ENCODE measurements around the gene OR2Y1. TPM values are rescaled to one million over a fixed set of nuclear protein-coding genes. Genes with fewer than 3 reads are reported as not detected.
"Not testable (repeated sequence)": the region's sequence is repeated elsewhere in the genome, so short reads cannot be mapped to it uniquely, and the experiment has no call there.

The OR2Y1 gene
- total RNA-seq, 1 donor from 2014 or later = not detected

DNA sequence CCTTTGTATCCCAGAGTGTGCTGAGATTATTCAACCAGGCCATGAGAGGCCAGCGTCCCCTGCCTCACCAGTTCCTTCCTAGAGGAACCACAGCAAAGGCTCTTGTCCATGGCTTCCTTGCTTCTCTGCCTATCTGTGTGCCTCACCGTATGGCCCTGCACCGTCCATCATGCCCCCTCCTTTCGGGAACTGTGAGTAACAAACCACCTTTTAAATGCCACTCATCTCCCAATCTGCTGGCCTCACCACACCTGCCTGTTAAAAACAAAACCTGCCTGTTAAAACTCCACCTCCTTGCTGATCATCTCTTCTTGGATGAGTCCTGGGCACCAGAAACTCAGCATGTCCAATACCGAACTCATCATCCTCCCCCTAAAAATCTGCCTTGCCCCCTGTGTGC lies 4.4 kb upstream of the OR2Y1 start:
- intact Hi-C loops (cut with DNase I) = no loop called here

GRCh38 chr5:180742727-180743126 lies 2.9 kb upstream of the OR2Y1 start:
- no peak for DNase-seq (ENCODE audit: low spot score)
- intact Hi-C loops (cut with DNase I) = no loop called here

More for the DNA sequence above, 4.4 kb upstream of the OR2Y1 start:
- no peak for DNase-seq (ENCODE audit: low spot score)

GRCh38 chr5:180740953-180741352 lies 1.1 kb upstream of the OR2Y1 start:
- intact Hi-C loops (cut with DNase I); DNase-seq (ENCODE audit: low spot score): not testable (repeated sequence)

- no peak for DNase-seq (ENCODE audit: low spot score)
- intact Hi-C loops (cut with DNase I) = no loop called here
These were observed 587 bp downstream of the OR2Y1 start for GRCh38 chr5:180739271-180739670.

DNA sequence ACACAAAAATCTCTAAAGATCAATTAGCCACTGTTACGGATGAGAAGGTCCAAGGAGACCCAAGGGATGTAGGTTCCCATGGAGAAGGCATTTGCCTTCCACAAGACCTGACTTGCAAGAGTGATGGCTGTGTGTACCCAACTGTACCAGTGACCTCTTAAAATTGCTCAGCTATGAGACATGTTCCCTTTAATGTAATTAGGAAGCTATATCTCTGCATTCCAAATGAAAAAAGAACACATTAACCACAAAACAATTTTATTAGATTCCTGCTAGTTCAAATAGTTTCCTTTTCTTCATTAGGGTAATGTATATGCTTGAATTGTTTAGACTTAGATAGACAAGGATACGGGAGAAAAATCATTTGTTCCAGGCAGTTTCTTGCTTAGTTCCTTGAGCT lies 3.3 kb downstream of the OR2Y1 start:
- DNase-seq (ENCODE audit: low spot score) = no peak
- intact Hi-C loops (cut with DNase I) = no loop called here

GRCh38 chr5:180724944-180725343 lies 14.9 kb downstream of the OR2Y1 start:
- intact Hi-C loops (cut with DNase I) = no loop called here
- DNase-seq (ENCODE audit: low spot score) = no peak

DNA sequence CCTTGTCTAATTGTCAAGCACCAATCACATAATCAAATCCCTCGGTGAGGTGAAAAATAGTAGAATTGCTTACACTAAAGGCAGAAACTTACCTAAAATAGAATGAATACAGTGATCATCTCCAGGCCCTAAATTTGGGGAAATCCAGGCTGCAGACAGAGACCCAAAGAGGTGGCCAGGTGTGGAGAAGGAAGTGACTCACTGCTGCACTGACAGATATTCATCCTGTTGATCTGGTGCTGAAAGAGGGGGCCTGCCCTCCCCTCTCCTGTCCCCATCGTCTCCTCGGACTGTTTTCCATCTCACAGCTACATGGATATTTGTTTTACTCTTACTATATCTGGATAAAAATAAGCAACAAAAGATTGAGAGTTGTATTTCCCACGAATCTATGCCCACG lies 15.9 kb downstream of the OR2Y1 start:
- DNase-seq (ENCODE audit: low spot score) = no peak
- intact Hi-C loops (cut with DNase I) = no loop called here

GRCh38 chr5:180720486-180720885 lies 19.4 kb downstream of the OR2Y1 start:
- intact Hi-C loops (cut with DNase I) = no loop called here
- no peak for DNase-seq (ENCODE audit: low spot score)

DNA sequence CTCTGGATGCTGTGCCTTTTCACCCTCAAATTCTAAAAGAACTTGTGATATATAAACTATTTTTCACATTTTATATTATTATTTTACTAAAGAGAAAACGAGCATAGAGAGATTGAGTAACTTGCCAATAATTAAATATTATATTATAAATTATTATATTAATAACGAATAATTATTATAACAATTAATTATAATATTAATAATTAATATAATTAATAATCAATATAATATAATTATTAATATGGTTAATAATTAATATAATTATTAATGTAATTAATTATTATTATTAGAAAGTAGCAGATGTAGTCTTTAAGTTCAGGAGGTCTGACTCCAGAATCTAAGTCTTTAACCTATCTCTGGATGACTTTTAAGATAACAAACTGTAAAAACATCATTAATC lies 20.1 kb downstream of the OR2Y1 start:
- DNase-seq (ENCODE audit: low spot score) = no peak
- intact Hi-C loops (cut with DNase I) = no loop called here

GRCh38 chr5:180718810-180719453 lies 20.9 kb downstream of the OR2Y1 start:
- intact Hi-C loops (cut with DNase I) = no loop called here
- no peak for DNase-seq (ENCODE audit: low spot score)

- intact Hi-C loops (cut with DNase I) = no loop called here
- DNase-seq (ENCODE audit: low spot score) = no peak
These were observed 21.9 kb downstream of the OR2Y1 start for GRCh38 chr5:180717989-180718388.

DNA sequence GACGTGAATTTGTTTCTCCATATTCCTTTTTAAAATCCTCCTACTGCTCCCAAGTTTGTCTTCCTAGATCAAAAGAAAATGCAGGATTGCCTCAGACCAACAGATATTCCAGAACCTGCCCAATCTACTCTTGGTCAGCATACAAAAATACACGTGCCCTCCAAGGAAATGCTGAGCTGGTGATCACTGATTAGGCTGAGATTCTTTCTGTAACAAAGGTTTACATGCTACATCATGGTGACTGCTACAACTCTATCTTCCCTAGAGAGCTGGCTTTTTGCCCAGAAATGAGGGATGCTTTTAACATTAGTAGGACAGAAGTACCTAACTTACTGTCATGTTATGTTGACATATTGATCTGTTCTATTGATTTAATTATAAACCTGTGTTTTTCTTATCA lies 35.5 kb downstream of the OR2Y1 start:
- no peak for DNase-seq (ENCODE audit: low spot score)
- intact Hi-C loops (cut with DNase I) = no loop called here

DNA sequence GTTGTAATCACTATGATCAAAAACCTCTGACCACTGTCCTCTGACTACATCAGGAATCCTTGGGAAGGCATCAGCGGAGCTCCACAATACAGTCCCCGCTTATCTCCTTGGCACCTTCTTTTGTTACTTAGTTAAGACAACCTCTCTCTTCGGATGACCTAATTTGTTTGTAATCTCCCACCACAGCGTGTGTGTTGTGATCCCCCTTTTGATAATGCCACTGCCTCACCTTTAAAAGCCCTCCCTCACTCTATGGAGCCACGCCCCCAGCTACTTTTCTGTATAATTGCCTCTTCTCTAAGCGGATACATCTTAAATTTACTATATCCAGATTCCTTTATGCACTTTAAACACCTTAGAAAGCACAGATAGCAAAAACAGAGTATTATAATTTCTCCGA lies 35.9 kb downstream of the OR2Y1 start:
- DNase-seq (ENCODE audit: low spot score) = no peak
- intact Hi-C loops (cut with DNase I) = no loop called here

DNA sequence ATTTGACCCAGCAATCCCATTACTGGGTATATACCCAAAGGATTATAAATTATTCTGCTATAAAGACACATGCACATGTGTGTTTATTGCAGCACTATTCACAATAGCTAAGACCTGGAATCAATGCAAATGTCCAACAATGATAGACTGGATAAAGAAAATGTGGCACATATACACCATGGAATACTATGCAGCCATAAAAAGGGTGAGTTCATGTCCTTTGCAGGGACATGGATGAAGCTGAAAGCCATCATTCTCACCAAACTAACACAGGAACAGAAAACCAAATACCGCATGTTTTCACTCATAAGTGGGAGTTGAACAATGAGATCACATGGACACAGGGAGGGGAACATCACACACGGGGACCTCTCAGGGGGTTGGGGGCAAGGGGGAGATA lies 36.5 kb downstream of the OR2Y1 start:
- intact Hi-C loops (cut with DNase I); DNase-seq (ENCODE audit: low spot score): not testable (repeated sequence)

- DNase-seq (ENCODE audit: low spot score); intact Hi-C loops (cut with DNase I): not testable (repeated sequence)
These were observed 39.4 kb downstream of the OR2Y1 start for GRCh38 chr5:180700440-180700839.

- intact Hi-C loops (cut with DNase I) = no loop called here
- DNase-seq (ENCODE audit: low spot score) = no peak
These were observed 40.8 kb downstream of the OR2Y1 start for GRCh38 chr5:180699042-180699441.

DNA sequence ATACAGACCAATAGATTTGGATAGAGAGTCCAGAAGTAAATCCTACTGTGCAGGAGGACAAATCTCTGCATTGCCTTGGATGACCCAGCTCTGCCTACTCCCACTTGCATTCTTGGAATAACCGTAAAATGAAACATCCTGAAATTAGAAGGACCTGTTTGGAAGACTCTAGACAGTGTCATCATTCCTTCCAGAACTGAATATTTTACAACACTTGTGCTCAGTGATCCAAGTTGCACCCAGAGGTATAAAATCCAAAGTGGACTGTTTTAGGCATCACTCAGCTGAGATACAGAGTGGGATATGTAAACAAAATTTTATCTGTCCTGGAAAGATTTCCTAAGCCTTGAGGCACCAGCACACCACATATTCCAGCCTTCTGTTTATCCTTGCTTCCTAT lies 43.7 kb downstream of the OR2Y1 start:
- no peak for DNase-seq (ENCODE audit: low spot score)
- intact Hi-C loops (cut with DNase I) = no loop called here

- intact Hi-C loops (cut with DNase I) = no loop called here
- no peak for DNase-seq (ENCODE audit: low spot score)
These were observed 47.4 kb downstream of the OR2Y1 start for GRCh38 chr5:180692429-180692828.

DNA sequence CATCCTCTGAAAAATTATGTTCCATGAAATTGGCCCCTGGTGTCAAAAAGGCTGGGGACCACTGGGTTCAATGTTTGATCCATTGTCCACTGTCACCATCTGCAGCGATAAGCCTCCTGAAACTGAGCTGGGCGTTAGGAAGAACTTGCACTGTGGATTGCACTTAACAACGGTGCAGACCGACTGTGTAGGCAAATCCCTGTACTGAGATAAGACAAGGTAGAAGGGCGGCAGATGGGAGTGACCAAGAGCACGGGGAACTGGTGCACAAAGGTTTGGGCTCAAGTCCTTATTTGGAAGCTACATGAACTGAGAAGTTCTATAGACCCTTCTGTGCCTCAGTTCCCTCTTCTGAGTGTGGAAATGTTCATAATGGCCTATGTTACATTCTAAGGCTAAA lies 48.8 kb downstream of the OR2Y1 start:
- DNase-seq (ENCODE audit: low spot score) = no peak
- intact Hi-C loops (cut with DNase I) = no loop called here

DNA sequence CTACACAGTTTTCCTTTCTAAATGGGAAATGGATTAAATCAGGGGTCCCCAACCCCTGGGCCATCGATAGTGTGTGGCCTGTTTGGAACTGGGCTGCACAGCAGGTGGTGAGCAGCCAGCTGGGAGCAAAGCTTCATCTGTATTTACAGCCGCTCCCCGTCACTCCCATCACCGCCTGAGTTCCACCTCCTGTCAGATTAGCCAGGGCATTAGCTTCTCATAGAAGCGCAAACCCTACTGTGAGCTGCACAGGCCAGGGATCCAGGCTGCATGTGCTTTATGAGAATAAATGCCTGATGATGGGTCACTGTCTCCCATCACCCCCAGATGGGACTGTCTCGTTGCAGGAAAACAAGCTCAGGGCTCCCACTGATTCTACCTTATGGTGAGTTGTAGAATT lies 49.3 kb downstream of the OR2Y1 start:
- intact Hi-C loops (cut with DNase I) = no loop called here
- no peak for DNase-seq (ENCODE audit: low spot score)

DNA sequence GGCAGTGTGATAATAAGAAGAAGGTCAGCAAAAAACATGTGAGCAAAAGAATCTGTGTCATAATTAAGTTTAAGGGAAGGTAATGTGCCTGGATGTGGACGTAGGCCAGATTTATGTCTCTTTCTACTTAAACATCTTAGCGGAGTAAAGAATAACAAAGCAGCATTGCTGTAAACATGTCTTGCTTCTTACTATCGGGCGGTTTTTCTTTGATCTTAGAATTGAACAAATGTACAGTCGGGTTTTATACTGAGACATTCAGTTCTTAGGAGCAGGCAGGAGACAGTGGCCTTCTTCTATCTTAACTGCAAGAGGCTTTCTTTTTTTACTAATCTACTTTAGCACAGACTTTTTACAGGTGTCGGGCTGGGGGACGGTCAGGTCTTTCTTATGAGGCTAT lies 50.1 kb downstream of the OR2Y1 start:
- intact Hi-C loops (cut with DNase I) = no loop called here

More for the DNA sequence above, 50.1 kb downstream of the OR2Y1 start:
- DNase-seq (ENCODE audit: low spot score) = no peak

All from cardiac septum (tissue), 1 donor.